ENCODE data around the gene CCDC15.

CCDC15 gene

GRCh38 chr11:124953753-124954589 is at the start of gene CCDC15:
Gene CCDC15, plus strand, starts transcription at chr11:124954202. Its CDS starts 531 bp downstream, at chr11:124954733.
- in situ Hi-C loops (cut with MboI; ENCODE audit: low sequenced_read_pairs): loop anchor here (25.0 kb wide), 1 partner anchor 408 kb away; no protein-coding TSS in a partner anchor

- in situ Hi-C loops (cut with MboI; ENCODE audit: low sequenced_read_pairs): no loop called here
Observed at GRCh38 chr11:124915541-124916369, 38.2 kb upstream of the CCDC15 start.

GRCh38 chr11:124916370-124916710 is 37.7 kb upstream of the CCDC15 start:
- in situ Hi-C loops (cut with MboI; ENCODE audit: low sequenced_read_pairs): no loop called here

GRCh38 chr11:124917115-124917637 is 36.8 kb upstream of the CCDC15 start:
- in situ Hi-C loops (cut with MboI; ENCODE audit: low sequenced_read_pairs): no loop called here

- in situ Hi-C loops (cut with MboI; ENCODE audit: low sequenced_read_pairs): no loop called here
Observed at GRCh38 chr11:124918950-124919349, 35.1 kb upstream of the CCDC15 start, which contains the start of gene HEPN1. Gene HEPN1, plus strand, starts transcription at chr11:124919250.

- in situ Hi-C loops (cut with MboI; ENCODE audit: low sequenced_read_pairs): no loop called here
Observed at GRCh38 chr11:124919898-124920297, 34.1 kb upstream of the CCDC15 start.

- in situ Hi-C loops (cut with MboI; ENCODE audit: low sequenced_read_pairs): no loop called here
Observed at GRCh38 chr11:124920356-124920755, 33.6 kb upstream of the CCDC15 start.

GRCh38 chr11:124920870-124921609 is 33.0 kb upstream of the CCDC15 start:
- in situ Hi-C loops (cut with MboI; ENCODE audit: low sequenced_read_pairs): no loop called here

GRCh38 chr11:124922831-124923230 is 31.2 kb upstream of the CCDC15 start:
- in situ Hi-C loops (cut with MboI; ENCODE audit: low sequenced_read_pairs): no loop called here

GRCh38 chr11:124923296-124923695 is 30.7 kb upstream of the CCDC15 start:
- in situ Hi-C loops (cut with MboI; ENCODE audit: low sequenced_read_pairs): no loop called here

- in situ Hi-C loops (cut with MboI; ENCODE audit: low sequenced_read_pairs): no loop called here
Observed at GRCh38 chr11:124928942-124929665, 24.9 kb upstream of the CCDC15 start.

- in situ Hi-C loops (cut with MboI; ENCODE audit: low sequenced_read_pairs): no loop called here
Observed at GRCh38 chr11:124930799-124931198, 23.2 kb upstream of the CCDC15 start.

GRCh38 chr11:124934862-124935547 is 19.0 kb upstream of the CCDC15 start:
- in situ Hi-C loops (cut with MboI; ENCODE audit: low sequenced_read_pairs): no loop called here

GRCh38 chr11:124935548-124936514 is 18.2 kb upstream of the CCDC15 start, which contains the start of gene HEPACAM:
Gene HEPACAM, minus strand, starts transcription at chr11:124936047. Its CDS starts 41 bp downstream, at chr11:124936006.
- in situ Hi-C loops (cut with MboI; ENCODE audit: low sequenced_read_pairs): no loop called here

- in situ Hi-C loops (cut with MboI; ENCODE audit: low sequenced_read_pairs): no loop called here
Observed at GRCh38 chr11:124937336-124937935, 16.6 kb upstream of the CCDC15 start.

GRCh38 chr11:124938206-124938765 is 15.7 kb upstream of the CCDC15 start:
- in situ Hi-C loops (cut with MboI; ENCODE audit: low sequenced_read_pairs): no loop called here

- in situ Hi-C loops (cut with MboI; ENCODE audit: low sequenced_read_pairs): no loop called here
Observed at GRCh38 chr11:124938970-124939369, 15.0 kb upstream of the CCDC15 start.

- in situ Hi-C loops (cut with MboI; ENCODE audit: low sequenced_read_pairs): no loop called here
Observed at GRCh38 chr11:124941703-124942102, 12.3 kb upstream of the CCDC15 start.
